Duodenal mucosa (tissue), 2 donors: ENCODE results near the gene DPP3.
A peak's percentile ranks its signal among the peaks of the same experiment; 100 is the strongest.

Experiments used
- H3K27ac ChIP-seq: one replicate; pipeline ENCODE4 v1.7.0; 2013; ENCODE audit warnings: low read depth, low read length
- H3K27me3 ChIP-seq, 2 donors: one replicate each; pipeline ENCODE4 v1.7.0; 2013; ENCODE audit warnings: low read length in 2 of 2, control low read depth in 1 of 2; ENCODE audit not compliant: insufficient read depth in 2 of 2, control insufficient read depth in 1 of 2
- H3K36me3 ChIP-seq, 2 donors: one replicate each; pipeline ENCODE4 v1.7.0; 2013; ENCODE audit warnings: low read length in 2 of 2, control low read depth in 1 of 2; ENCODE audit not compliant: insufficient read depth in 2 of 2, control insufficient read depth in 1 of 2
- H3K4me1 ChIP-seq, 2 donors: one replicate each; pipeline ENCODE4 v1.7.0; 2013; ENCODE audit warnings: low read length in 2 of 2, control low read depth in 1 of 2; ENCODE audit not compliant: insufficient read depth in 2 of 2, control insufficient read depth in 1 of 2
- H3K4me3 ChIP-seq, 2 donors: one replicate each; pipeline ENCODE4 v1.7.0; 2013; ENCODE audit warnings: low read length in 2 of 2, low read depth in 1 of 2
- H3K9ac ChIP-seq, 2 donors: one replicate each; pipeline ENCODE4 v1.7.0; 2013; ENCODE audit warnings: low read length in 2 of 2, low read depth in 1 of 2
- H3K9me3 ChIP-seq, 2 donors: one replicate each; pipeline ENCODE4 v1.7.0; 2013; ENCODE audit warnings: low read length in 2 of 2, control low read depth in 1 of 2; ENCODE audit not compliant: control insufficient read depth in 1 of 2

The DPP3 gene

DNA sequence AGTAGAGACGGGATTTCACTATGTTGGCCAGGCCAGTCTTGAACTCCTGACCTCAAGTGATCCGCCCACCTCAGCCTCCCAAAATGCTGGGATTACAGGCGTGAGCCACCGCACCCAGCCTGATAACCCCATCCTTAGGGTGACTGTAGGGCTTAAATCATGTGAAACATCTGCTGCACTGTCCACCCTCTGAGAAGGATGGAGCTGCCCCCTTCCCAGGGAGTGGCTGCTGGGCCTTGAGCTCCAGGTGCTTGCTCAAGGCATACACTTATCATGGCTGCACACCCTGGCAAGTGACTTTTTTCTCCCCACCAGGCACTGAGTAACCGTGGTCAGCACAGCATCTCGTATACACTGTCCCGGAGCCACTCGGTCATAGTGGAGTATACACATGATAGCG is 8.2 kb upstream of the DPP3 start:
- Histone ChIP-seq H3K36me3 (peaks cover 0 to 17% of the 10 kb centered on the region in 2 donors), H3K4me3 (no peak overlapping the region), H3K9ac (no peak overlapping the region), H3K27me3 (no peaks in the 10 kb centered on the region), H3K27ac (no peak overlapping the region), H3K4me1 (peaks cover 9 to 10% of the 10 kb centered on the region in 2 donors), H3K9me3 (no peaks in the 10 kb centered on the region)

GRCh38 chr11:66473167-66473566 is 7.1 kb upstream of the DPP3 start:
- Histone ChIP-seq H3K9me3 (no peaks in the 10 kb centered on the region), H3K36me3 (peaks cover 0 to 17% of the 10 kb centered on the region in 2 donors), H3K27ac (no peak overlapping the region), H3K4me3 (no peak overlapping the region), H3K9ac (no peak overlapping the region), H3K27me3 (no peaks in the 10 kb centered on the region), H3K4me1 (peaks cover 0 to under 1% of the 10 kb centered on the region in 2 donors)

- peaks cover 0 to 17% of the 10 kb centered on the region in 2 donors for H3K36me3 ChIP-seq
Measured at GRCh38 chr11:66473608-66474515, 6.4 kb upstream of the DPP3 start.

DNA sequence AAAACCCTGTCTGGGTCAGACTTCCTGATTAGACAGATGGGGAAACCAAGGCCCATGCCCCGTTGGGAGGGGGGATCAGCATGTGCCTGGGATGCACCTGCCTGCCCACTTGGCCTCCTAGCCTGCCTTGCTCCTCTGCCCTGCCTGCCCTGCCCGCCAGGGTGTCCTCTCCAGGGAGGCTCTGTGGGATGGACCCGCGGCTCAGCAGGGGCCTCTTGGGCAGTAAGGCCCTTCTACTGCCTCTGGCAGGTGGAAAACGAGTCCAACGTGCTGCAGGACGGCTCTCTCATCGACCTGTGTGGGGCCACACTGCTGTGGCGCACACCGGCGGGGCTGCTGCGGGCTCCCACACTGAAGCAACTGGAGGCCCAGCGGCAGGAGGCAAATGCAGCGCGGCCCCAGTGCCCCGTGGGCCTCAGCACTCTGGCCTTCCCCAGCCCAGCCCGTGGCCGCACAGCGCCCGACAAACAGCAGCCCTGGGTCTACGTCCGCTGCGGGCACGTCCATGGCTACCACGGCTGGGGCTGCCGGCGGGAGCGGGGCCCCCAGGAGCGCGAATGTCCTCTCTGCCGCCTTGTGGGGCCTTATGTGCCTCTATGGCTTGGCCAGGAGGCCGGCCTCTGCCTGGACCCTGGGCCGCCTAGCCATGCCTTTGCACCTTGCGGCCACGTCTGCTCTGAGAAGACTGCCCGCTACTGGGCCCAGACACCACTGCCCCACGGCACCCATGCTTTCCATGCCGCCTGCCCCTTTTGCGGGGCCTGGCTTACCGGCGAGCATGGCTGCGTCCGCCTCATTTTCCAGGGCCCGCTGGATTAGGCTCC is 4.7 kb upstream of the DPP3 start:
- H3K36me3 ChIP-seq: peaks cover 0 to 17% of the 10 kb centered on the region in 2 donors
- no peaks in the 10 kb centered on the region for H3K9me3 ChIP-seq
- no peak overlapping the region for H3K4me3 ChIP-seq
- peaks cover 9 to 11% of the 10 kb centered on the region in 2 donors for H3K4me1 ChIP-seq
- no peak overlapping the region for H3K9ac ChIP-seq
- H3K27ac ChIP-seq: no peak overlapping the region
- no peaks in the 10 kb centered on the region for H3K27me3 ChIP-seq

More at GRCh38 chr11:66473608-66474515, 6.4 kb upstream of the DPP3 start:
- no peak overlapping the region for H3K4me3 ChIP-seq
- H3K27ac ChIP-seq: no peak overlapping the region
- no peak overlapping the region for H3K9ac ChIP-seq
- no peaks in the 10 kb centered on the region for H3K9me3 ChIP-seq
- peaks cover 4 to 5% of the 10 kb centered on the region in 2 donors for H3K4me1 ChIP-seq
- no peaks in the 10 kb centered on the region for H3K27me3 ChIP-seq

- H3K4me3 ChIP-seq: no peak overlapping the region
- no peaks in the 10 kb centered on the region for H3K27me3 ChIP-seq
- peaks cover 0 to 17% of the 10 kb centered on the region in 2 donors for H3K36me3 ChIP-seq
- H3K9ac ChIP-seq: no peak overlapping the region
- no peak overlapping the region for H3K27ac ChIP-seq
- H3K4me1 ChIP-seq: peaks cover 13 to 17% of the 10 kb centered on the region in 2 donors
- H3K9me3 ChIP-seq: no peaks in the 10 kb centered on the region
Measured at GRCh38 chr11:66476173-66476840, 3.9 kb upstream of the DPP3 start.

DNA sequence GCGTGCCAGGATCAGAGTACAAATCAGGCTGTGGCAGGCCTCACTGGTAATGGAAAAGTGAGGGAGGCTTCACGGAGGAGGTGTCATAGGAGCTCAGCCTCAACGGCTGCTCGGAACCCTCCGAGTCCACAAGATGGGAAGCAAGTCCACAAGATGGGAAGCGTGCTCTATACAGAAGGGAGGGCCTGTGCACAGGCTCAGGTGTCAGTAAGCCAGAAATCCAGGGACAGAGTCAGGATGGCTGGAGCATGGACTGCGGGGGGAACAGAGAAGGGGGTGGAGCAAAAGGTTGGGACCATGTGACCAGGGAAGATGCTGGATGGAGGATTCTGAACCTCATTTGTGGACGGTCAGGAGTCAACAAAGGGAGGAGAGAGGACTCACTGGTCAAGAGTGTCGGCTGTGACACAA is 3.4 kb upstream of the DPP3 start:
- H3K36me3 ChIP-seq: peaks cover 0 to 17% of the 10 kb centered on the region in 2 donors
- H3K27ac ChIP-seq: no peak overlapping the region
- H3K9me3 ChIP-seq: no peaks in the 10 kb centered on the region
- no peaks in the 10 kb centered on the region for H3K27me3 ChIP-seq
- no peak overlapping the region for H3K9ac ChIP-seq
- peaks cover 13 to 17% of the 10 kb centered on the region in 2 donors for H3K4me1 ChIP-seq
- no peak overlapping the region for H3K4me3 ChIP-seq

GRCh38 chr11:66477263-66478201 is 2.7 kb upstream of the DPP3 start:
- no peak overlapping the region for H3K9ac ChIP-seq
- H3K36me3 ChIP-seq: peaks cover 0 to 11% of the 10 kb centered on the region in 2 donors
- H3K27me3 ChIP-seq: no peaks in the 10 kb centered on the region
- H3K9me3 ChIP-seq: no peaks in the 10 kb centered on the region
- H3K4me1 ChIP-seq: peaks cover 13 to 17% of the 10 kb centered on the region in 2 donors
- H3K4me3 ChIP-seq: no peak overlapping the region
- H3K27ac ChIP-seq: no peak overlapping the region

GRCh38 chr11:66478729-66479393 is 1.4 kb upstream of the DPP3 start:
- H3K4me3 ChIP-seq: peak overlapping the region; percentile 79 to 94
- H3K27ac ChIP-seq: no peak overlapping the region

More at GRCh38 chr11:66478729-66479393, 1.4 kb upstream of the DPP3 start:
- no peaks in the 10 kb centered on the region for H3K27me3 ChIP-seq
- H3K9me3 ChIP-seq: no peaks in the 10 kb centered on the region
- H3K36me3 ChIP-seq: peaks cover 3% of the 10 kb centered on the region in 2 donors
- peaks cover 13 to 17% of the 10 kb centered on the region in 2 donors for H3K4me1 ChIP-seq
- H3K9ac ChIP-seq: peak overlapping the region; percentile 81 to 94
